H9 (cell line): ENCODE results near the gene LGALS4. TPM values are rescaled to one million over a fixed set of nuclear protein-coding genes. Genes with fewer than 3 reads are reported as not detected.

Experiments used
- DNase-seq: peaks from one replicate; pipeline ENCODE4 v3.0.0-alpha.2; 2017
- H2AFZ ChIP-seq: one replicate; pipeline ENCODE4 v1.6.1; 2013; ENCODE audit warnings: mild to moderate bottlenecking, low read length, control low read depth, moderate library complexity
- H2AK5ac ChIP-seq: 2 replicates; pipeline ENCODE4 v1.6.1; 2013; ENCODE audit warnings: low read length, control low read depth, mixed read lengths; ENCODE audit not compliant: insufficient read length
- H2BK120ac ChIP-seq: one replicate; pipeline ENCODE4 v1.6.1; 2013; ENCODE audit warnings: low read depth, mild to moderate bottlenecking, low read length, control low read depth, inconsistent platforms; ENCODE audit not compliant: poor library complexity, severe bottlenecking
- H2BK12ac ChIP-seq: 2 replicates; pipeline ENCODE4 v1.6.1; 2013; ENCODE audit warnings: low read length, control low read depth, mixed read lengths, low read depth; ENCODE audit not compliant: insufficient read length
- H2BK15ac ChIP-seq: 2 replicates; pipeline ENCODE4 v1.6.1; 2013; ENCODE audit warnings: low read depth, low read length, control low read depth
- H2BK20ac ChIP-seq: one replicate; pipeline ENCODE4 v1.6.1; 2013; ENCODE audit warnings: low read depth, mild to moderate bottlenecking, low read length, control low read depth, inconsistent platforms; ENCODE audit not compliant: poor library complexity, severe bottlenecking
- H2BK5ac ChIP-seq: 2 replicates; pipeline ENCODE4 v1.6.1; 2013; ENCODE audit warnings: low read length, control low read depth, mixed read lengths; ENCODE audit not compliant: insufficient read length
- H3K14ac ChIP-seq: 2 replicates; pipeline ENCODE4 v1.6.1; 2013; ENCODE audit warnings: low read length, control low read depth; ENCODE audit not compliant: insufficient read depth
- H3K18ac ChIP-seq: 2 replicates; pipeline ENCODE4 v1.6.1; 2013; ENCODE audit warnings: low read depth, mild to moderate bottlenecking, mixed read lengths, low read length, control low read depth; ENCODE audit not compliant: insufficient read length
- H3K23ac ChIP-seq: 2 replicates; pipeline ENCODE4 v1.6.1; 2013; ENCODE audit warnings: low read length, control low read depth, mixed read lengths, low read depth; ENCODE audit not compliant: insufficient read length
- H3K23me2 ChIP-seq: 2 replicates; pipeline ENCODE4 v1.6.1; 2013; ENCODE audit warnings: low read depth, mild to moderate bottlenecking, mixed read lengths, low read length, control low read depth; ENCODE audit not compliant: insufficient read length, poor library complexity, severe bottlenecking
- H3K27ac ChIP-seq: 2 replicates; pipeline ENCODE4 v1.5.1; 2013; ENCODE audit warnings: low read length, control low read depth, mixed read lengths, low read depth; ENCODE audit not compliant: insufficient read length
- H3K27me3 ChIP-seq: 2 replicates; pipeline ENCODE4 v1.6.1; 2013; ENCODE audit warnings: low read length, control low read depth, inconsistent platforms; ENCODE audit not compliant: insufficient read depth
- H3K4ac ChIP-seq: 2 replicates; pipeline ENCODE4 v1.6.1; 2013; ENCODE audit warnings: low read depth, mild to moderate bottlenecking, control low read depth, inconsistent platforms, low read length, moderate library complexity
- H3K4me1 ChIP-seq: 2 replicates; pipeline ENCODE4 v1.6.1; 2013; ENCODE audit warnings: low read length, control low read depth, inconsistent platforms; ENCODE audit not compliant: insufficient read depth
- H3K4me2 ChIP-seq: 2 replicates; pipeline ENCODE4 v1.6.1; 2013; ENCODE audit warnings: low read length, control low read depth, mixed read lengths; ENCODE audit not compliant: insufficient read length, insufficient read depth
- H3K56ac ChIP-seq: 2 replicates; pipeline ENCODE4 v1.6.1; 2013; ENCODE audit warnings: low read depth, mild to moderate bottlenecking, mixed read lengths, low read length, control low read depth; ENCODE audit not compliant: insufficient read length
- H3K79me1 ChIP-seq: 2 replicates; pipeline ENCODE4 v1.6.1; 2013; ENCODE audit warnings: low read depth, mild to moderate bottlenecking, moderate library complexity, low read length, control low read depth, inconsistent platforms; ENCODE audit not compliant: insufficient read depth, poor library complexity, severe bottlenecking
- H3K79me2 ChIP-seq: 2 replicates; pipeline ENCODE4 v1.6.1; 2013; ENCODE audit warnings: low read length, control low read depth, inconsistent platforms; ENCODE audit not compliant: insufficient read depth
- H3K9ac ChIP-seq: 2 replicates; pipeline ENCODE4 v1.6.1; 2013; ENCODE audit warnings: low read length, control low read depth, mixed read lengths; ENCODE audit not compliant: insufficient read length; ENCODE audit errors: extremely low read depth
- H3K9me3 ChIP-seq: one replicate; pipeline ENCODE4 v1.6.1; 2013; ENCODE audit warnings: low read depth, low read length, inconsistent platforms; ENCODE audit not compliant: control insufficient read depth
- H3T11ph ChIP-seq: one replicate; pipeline ENCODE4 v1.6.1; 2013; ENCODE audit warnings: mild to moderate bottlenecking, low read length, control low read depth, inconsistent platforms
- H4K20me1 ChIP-seq: one replicate; pipeline ENCODE4 v1.6.1; 2013; ENCODE audit not compliant: control insufficient read depth, insufficient read length, insufficient read depth
- H4K5ac ChIP-seq: 2 replicates; pipeline ENCODE4 v1.6.1; 2013; ENCODE audit warnings: low read depth, mild to moderate bottlenecking, mixed read lengths, low read length, control low read depth; ENCODE audit not compliant: insufficient read length
- H4K8ac ChIP-seq: replicated peaks from 2 replicates; pipeline ENCODE4 v1.6.1; 2013; ENCODE audit warnings: low read length, control low read depth, mixed read lengths, low read depth; ENCODE audit not compliant: insufficient read length
- H4K91ac ChIP-seq: 2 replicates; pipeline ENCODE4 v1.6.1; 2013; ENCODE audit warnings: low read depth, mild to moderate bottlenecking, moderate library complexity, mixed read lengths, low read length, control low read depth; ENCODE audit not compliant: insufficient read length
- H3K27ac Mint-ChIP-seq, 3 experiments: 2 replicates in 2 of 3; 3 replicates in 1 of 3; pipeline ENCODE4 v1.8.0; 2020 to 2021; ENCODE audit warnings: mixed read lengths in 3 of 3, mild to moderate bottlenecking in 1 of 3, moderate library complexity in 1 of 3
- H3K27me3 Mint-ChIP-seq: 2 replicates; pipeline ENCODE4 v1.8.0; 2021; ENCODE audit warnings: low read depth, mild to moderate bottlenecking, moderate library complexity, mixed read lengths
- H3K36me3 Mint-ChIP-seq, 3 experiments: 2 replicates in 2 of 3; 3 replicates in 1 of 3; pipeline ENCODE4 v1.8.0; 2020 to 2021; ENCODE audit warnings: low read depth in 3 of 3, mixed read lengths in 3 of 3; ENCODE audit not compliant: insufficient read depth in 1 of 3
- H3K4me1 Mint-ChIP-seq, 2 experiments: 2 replicates each; pipeline ENCODE4 v1.8.0; 2020; ENCODE audit warnings: mixed read lengths in 2 of 2
- H3K4me3 Mint-ChIP-seq, 2 experiments: 2 replicates in 1 of 2; 3 replicates in 1 of 2; pipeline ENCODE4 v1.8.0; 2020 to 2021; ENCODE audit warnings: mild to moderate bottlenecking in 2 of 2, mixed read lengths in 2 of 2, moderate library complexity in 1 of 2
- H3K9me3 Mint-ChIP-seq, 2 experiments: 2 replicates in 1 of 2; 3 replicates in 1 of 2; pipeline ENCODE4 v1.8.0; 2020; ENCODE audit warnings: mild to moderate bottlenecking in 2 of 2, mixed read lengths in 2 of 2, moderate library complexity in 1 of 2
- CTCF ChIP-seq: fragments of 200-600 bp; sonication (generic); conservative IDR thresholded peaks from 3 replicates; pipeline ENCODE4 v1.8.0; 2021; ENCODE audit warnings: antibody characterized with exemption, mild to moderate bottlenecking
- WGBS: extraction: QIAGEN DNeasy Blood & Tissue Kit; methylation state at CpG from one replicate; pipeline ENCODE4 v1.1.7; 2013; ENCODE audit warnings: missing lambda C conversion rate, low lambda C conversion rate, mixed read lengths; ENCODE audit not compliant: insufficient read length; ENCODE audit errors: extremely low coverage; 5-methylcytosine and 5-hydroxymethylcytosine counted together
- total RNA-seq: library from RNA; stranded (reverse); gene quantifications from 2 replicates; pipeline ENCODE4 v1.2.1, GENCODE V29; 2021

Gene LGALS4
- total RNA-seq, 1 experiment from 2014 or later, result 0.68 TPM

GRCh38 chr19:38849860-38850435, 37.2 kb upstream of the LGALS4 start, which contains the start of gene HNRNPL:
Gene HNRNPL (minus strand): TSS chr19:38849986. CDS start chr19:38849966, 20 bp downstream.
- Histone ChIP-seq H3K9ac (peak within 1 kb of the TSS; percentile 96), H4K91ac (no peak within 1 kb of the TSS), H3K56ac (no peak within 1 kb of the TSS), H3K27me3 (no peaks in the 10 kb centered on the region), H2BK12ac (no peak within 1 kb of the TSS), H4K5ac (no peak within 1 kb of the TSS), H3K23me2 (peaks cover 26% of the 10 kb centered on the region), H2AFZ (no peak within 1 kb of the TSS), H3K23ac (no peak within 1 kb of the TSS), H3T11ph (no peak within 1 kb of the TSS), H4K20me1 (peaks cover 4% of the 10 kb centered on the region), H3K79me1 (peaks cover 8% of the 10 kb centered on the region), H3K4me1 (no peaks in the 10 kb centered on the region), H2BK15ac (no peak within 1 kb of the TSS), H2BK20ac (no peak within 1 kb of the TSS), H2BK120ac (no peak within 1 kb of the TSS), H4K8ac (no peak within 1 kb of the TSS), H2AK5ac (no peak within 1 kb of the TSS), H3K4me2 (peak within 1 kb of the TSS; percentile 97), H3K27ac (peak within 1 kb of the TSS; percentile 64), H3K79me2 (peaks cover 18% of the 10 kb centered on the region), H2BK5ac (peak within 1 kb of the TSS; percentile 35), H3K9me3 (no peaks in the 10 kb centered on the region), H3K18ac (peak within 1 kb of the TSS; percentile 87), H3K4ac (peak within 1 kb of the TSS; percentile 29; the same call in 1 of the 2 replicates), H3K14ac (peak within 1 kb of the TSS; percentile 88)
- peaks cover 3% of the 10 kb centered on the region; the same call in 1 of the 2 replicates for H3K27me3 Mint-ChIP-seq
- DNase-seq, result peak; percentile 100
- H3K27ac Mint-ChIP-seq, result peak within 1 kb of the TSS; percentile 99 to 100 (median 100)
- peaks cover 37 to 42% (median 42%) of the 10 kb centered on the region in 3 experiments for H3K36me3 Mint-ChIP-seq
- TF ChIP-seq CTCF, result peak; percentile 60
- H3K4me1 Mint-ChIP-seq, result peaks cover 32 to 38% of the 10 kb centered on the region in 2 experiments
- WGBS, result no CpG with 5 or more reads among the region's 50 CpGs
- H3K4me3 Mint-ChIP-seq, result peak within 1 kb of the TSS; percentile 92 to 95
- H3K9me3 Mint-ChIP-seq, result peaks cover 4 to 6% of the 10 kb centered on the region in 2 experiments; a peak in 4 of 5 replicates
